Measurements from ENCODE around the gene NBAS. TPM values are rescaled to one million over a fixed set of nuclear protein-coding genes. Genes with fewer than 3 reads are reported as not detected.

NBAS gene
- total and polyA plus RNA-seq, 2 of the 4 experiments (the other 2 are of a cell fraction): 22.3 to 105 TPM

DNA sequence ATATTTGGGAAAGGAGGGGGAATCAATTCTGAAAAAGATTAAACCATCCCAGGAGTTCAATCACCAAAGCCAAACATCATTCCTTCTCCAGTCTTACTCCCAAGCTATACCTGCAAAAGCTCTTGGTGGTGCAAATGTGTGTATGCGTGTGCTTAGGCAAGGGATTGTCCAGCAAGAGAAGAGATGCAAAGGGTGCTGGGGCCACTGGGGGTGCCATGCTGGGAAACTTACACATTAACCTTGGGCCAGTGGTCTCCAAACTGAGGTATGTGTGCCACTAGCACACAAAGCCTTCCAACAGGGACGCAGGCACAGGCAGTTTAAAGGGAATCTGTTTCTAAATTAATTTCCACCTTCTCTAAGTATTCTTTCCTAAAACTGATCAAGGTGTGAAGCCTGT lies 307.9 kb downstream of the NBAS start:
- no peaks in the 10 kb centered on the region for H3K4me1 ChIP-seq (ENCODE audit: control insufficient read depth, insufficient read depth, low read length)
- H4K91ac ChIP-seq (ENCODE audit: insufficient read depth, low read depth, low read length): no peak overlapping the region
- H2BK120ac ChIP-seq (ENCODE audit: low read depth, low read length): no peak overlapping the region
- no peak overlapping the region for H3K23ac ChIP-seq (ENCODE audit: low read depth, low read length)
- no peak overlapping the region for H4K5ac ChIP-seq (ENCODE audit: low read depth, low read length)
- no peak overlapping the region for H3K56ac ChIP-seq (ENCODE audit: extremely low read depth, insufficient read depth, low read length)
- dilution Hi-C loops (cut with HindIII; ENCODE audit: low sequenced_read_pairs, unreplicated experiment): no loop called here
- no peak overlapping the region for H3K14ac ChIP-seq (replicated peaks; ENCODE audit: low read depth, low read length)
- no peak overlapping the region for H3K4me2 ChIP-seq (ENCODE audit: low read depth, low read length)
- H3K9ac ChIP-seq (ENCODE audit: low read depth, low read length): no peak overlapping the region
- no peak for ATAC-seq (ENCODE audit: low read depth)
- no peak for TF ChIP-seq CEBPB (IDR thresholded peaks at IDR 0.05; ENCODE audit: low read depth, low read length)
- no peak for TF ChIP-seq FOS (IDR thresholded peaks at IDR 0.05; ENCODE audit: low read depth, low read length)
- TF ChIP-seq NFE2L2 (IDR thresholded peaks at IDR 0.05; ENCODE audit: low read depth, low read length): no peak
- TF ChIP-seq RCOR1 (IDR thresholded peaks at IDR 0.05; ENCODE audit: insufficient replicate concordance, low read length): no peak
- no peak for TF ChIP-seq CHD1 (IDR thresholded peaks at IDR 0.05; ENCODE audit: low read depth, low read length)
- TF ChIP-seq SMC3 (IDR thresholded peaks at IDR 0.05; ENCODE audit: low read depth, low read length): no peak
- no peak for TF ChIP-seq POLR2A (IDR thresholded peaks at IDR 0.05; ENCODE audit: low read depth, low read length)
- TF ChIP-seq, protein P1, sequence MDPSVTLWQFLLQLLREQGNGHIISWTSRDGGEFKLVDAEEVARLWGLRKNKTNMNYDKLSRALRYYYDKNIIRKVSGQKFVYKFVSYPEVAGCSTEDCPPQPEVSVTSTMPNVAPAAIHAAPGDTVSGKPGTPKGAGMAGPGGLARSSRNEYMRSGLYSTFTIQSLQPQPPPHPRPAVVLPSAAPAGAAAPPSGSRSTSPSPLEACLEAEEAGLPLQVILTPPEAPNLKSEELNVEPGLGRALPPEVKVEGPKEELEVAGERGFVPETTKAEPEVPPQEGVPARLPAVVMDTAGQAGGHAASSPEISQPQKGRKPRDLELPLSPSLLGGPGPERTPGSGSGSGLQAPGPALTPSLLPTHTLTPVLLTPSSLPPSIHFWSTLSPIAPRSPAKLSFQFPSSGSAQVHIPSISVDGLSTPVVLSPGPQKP (IDR thresholded peaks at IDR 0.05; ENCODE audit: borderline replicate concordance, low read depth, low read length): no peak
- TF ChIP-seq, protein P2, sequence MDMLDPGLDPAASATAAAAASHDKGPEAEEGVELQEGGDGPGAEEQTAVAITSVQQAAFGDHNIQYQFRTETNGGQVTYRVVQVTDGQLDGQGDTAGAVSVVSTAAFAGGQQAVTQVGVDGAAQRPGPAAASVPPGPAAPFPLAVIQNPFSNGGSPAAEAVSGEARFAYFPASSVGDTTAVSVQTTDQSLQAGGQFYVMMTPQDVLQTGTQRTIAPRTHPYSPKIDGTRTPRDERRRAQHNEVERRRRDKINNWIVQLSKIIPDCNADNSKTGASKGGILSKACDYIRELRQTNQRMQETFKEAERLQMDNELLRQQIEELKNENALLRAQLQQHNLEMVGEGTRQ (IDR thresholded peaks at IDR 0.05; ENCODE audit: low read depth, low read length): no peak
- TF ChIP-seq MAFK (IDR thresholded peaks at IDR 0.05; ENCODE audit: low read depth, low read length): no peak
- TF ChIP-seq MAZ (IDR thresholded peaks at IDR 0.05; ENCODE audit: borderline replicate concordance, low read depth, low read length): no peak
- TF ChIP-seq RAD21 (IDR thresholded peaks at IDR 0.05; ENCODE audit: low read length): no peak
- no peak for TF ChIP-seq CTCF (conservative IDR thresholded peaks at IDR 0.05; ENCODE audit: low read depth, low read length)
- TF ChIP-seq MXI1 (IDR thresholded peaks at IDR 0.05; ENCODE audit: borderline replicate concordance, low read depth, low read length): no peak
- H2BK5ac ChIP-seq (ENCODE audit: low read depth, low read length, poor library complexity, severe bottlenecking): no peak overlapping the region
- no peak overlapping the region for H2AK5ac ChIP-seq (ENCODE audit: low read depth, low read length)
- no peak overlapping the region for H3K27ac ChIP-seq (ENCODE audit: insufficient read depth, low read length)
- H4K20me1 ChIP-seq (ENCODE audit: insufficient read depth, low read length): no peaks in the 10 kb centered on the region
- H4K8ac ChIP-seq (ENCODE audit: low read depth in 2 of 2, low read length in 2 of 2): no peak overlapping the region
- no peaks in the 10 kb centered on the region for H3K36me3 ChIP-seq (ENCODE audit: control insufficient read depth, insufficient read depth, low read length)
- H2AK9ac ChIP-seq (replicated peaks; ENCODE audit: low read depth, low read length, poor library complexity): no peak overlapping the region
- peaks cover 0 to 5% of the 10 kb centered on the region in 2 experiments; a peak in 1 of 4 replicates for H3K79me1 ChIP-seq (ENCODE audit: low read depth in 1 of 2, low read length in 2 of 2)
- no peak overlapping the region for H2BK15ac ChIP-seq (ENCODE audit: low read depth, low read length)
- intact Hi-C loops (cut with micrococcal nuclease): no loop called here
- no peak overlapping the region for H2AFZ ChIP-seq (replicated peaks; ENCODE audit: low read length, poor library complexity)
- no peak overlapping the region for H3K18ac ChIP-seq (ENCODE audit: low read depth, low read length)
- no peaks in the 10 kb centered on the region; the same call in 1 of the 2 replicates for H3K9me1 ChIP-seq (ENCODE audit: insufficient read depth, low read length)
- no TSS peak for BruUV-seq (replicated peaks)
- H3K27me3 ChIP-seq (ENCODE audit: control insufficient read depth, insufficient read depth, low read length): no peaks in the 10 kb centered on the region
- H3K9me3 ChIP-seq (ENCODE audit: control insufficient read depth, insufficient read depth, low read length): no peaks in the 10 kb centered on the region
- DNase-seq: no peak
- in situ Hi-C loops (cut with MboI; ENCODE audit: low sequenced_read_pairs): no loop called here
- ChIA-PET POLR2A (ENCODE audit: unreplicated experiment) (no interaction called here), CTCF (no interaction called here)
- no peak overlapping the region for H3K4ac ChIP-seq (ENCODE audit: low read depth, low read length)
- WGBS, 2 experiments (ENCODE audit: extremely low coverage in 2 of 2, insufficient read length in 1 of 2): no CpG with 5 or more reads among the region's 2 CpGs
- H3K4me3 ChIP-seq (ENCODE audit: insufficient read depth, low read depth, low read length): no peak overlapping the region
- H2BK20ac ChIP-seq (ENCODE audit: low read depth, low read length): no peak overlapping the region

All from IMR-90 (cell line).